H1 (cell line): Measurements from ENCODE around the gene COL5A1.

Source experiments
- CREB1 ChIP-seq: IDR thresholded peaks from 2 replicates; pipeline ENCODE4 v1.6.1; 2012; ENCODE audit warnings: inconsistent platforms
- CTCF ChIP-seq, 3 experiments: IDR thresholded peaks; 1 replicate in 2 of 3; 2 replicates in 1 of 3; pipeline versions ENCODE4 v1.5.1 to v1.6.1; 2011; ENCODE audit warnings: low read length in 3 of 3, mild to moderate bottlenecking in 3 of 3, inconsistent platforms in 2 of 3, low read depth in 1 of 3, moderate library complexity in 1 of 3; ENCODE audit not compliant: insufficient read depth in 1 of 3; ENCODE audit errors: control extremely low read depth in 1 of 3
- EZH2 ChIP-seq: fragments of 200-600 bp; sonication (generic); IDR thresholded peaks from 2 replicates; pipeline ENCODE4 v1.7.1; 2012; ENCODE audit warnings: low read depth, mild to moderate bottlenecking, moderate library complexity, low read length, inconsistent platforms; ENCODE audit not compliant: severe bottlenecking
- RNF2 ChIP-seq: fragments of 200-900, 300-1000 bp; sonication (generic); IDR thresholded peaks from 2 replicates; pipeline ENCODE4 v1.7.1; 2016; ENCODE audit warnings: borderline replicate concordance, low read depth, mild to moderate bottlenecking, antibody characterized with exemption, low read length; ENCODE audit not compliant: poor library complexity, severe bottlenecking; ENCODE audit errors: missing control alignments
- SP2 ChIP-seq: IDR thresholded peaks from 2 replicates; pipeline ENCODE4 v1.6.1; 2012; ENCODE audit warnings: mild to moderate bottlenecking, low read length, inconsistent platforms
- SUZ12 ChIP-seq: fragments of 200-600 bp; sonication (generic); IDR thresholded peaks from 2 replicates; pipeline ENCODE4 v1.6.1; 2012; ENCODE audit warnings: mild to moderate bottlenecking, inconsistent platforms, low read length, moderate library complexity, mixed read lengths
- TAF1 ChIP-seq: IDR thresholded peaks from 2 replicates; pipeline ENCODE4 v1.6.1; 2011; ENCODE audit warnings: mild to moderate bottlenecking, low read depth, low read length
- TCF12 ChIP-seq: IDR thresholded peaks from 2 replicates; pipeline ENCODE4 v1.6.1; 2011; ENCODE audit warnings: low read depth, mild to moderate bottlenecking, low read length
- TF ChIP-seq, protein P1 (sequence below): IDR thresholded peaks from 2 replicates; pipeline ENCODE4 v1.6.1; 2012; ENCODE audit warnings: low read length, inconsistent platforms
- TF ChIP-seq, protein P2 (sequence below): IDR thresholded peaks from 2 replicates; pipeline ENCODE4 v1.6.1; 2011; ENCODE audit warnings: low read length, improper control_type of control experiment

- TF ChIP-seq TAF1, result no peak
- TF ChIP-seq CTCF (IDR thresholded peaks at IDR 0.05; ENCODE audit: control extremely low read depth in 1 of 3, insufficient read depth in 1 of 3, low read depth in 1 of 3, low read length in 3 of 3), result no peak
- TF ChIP-seq CREB1, result no peak
- TF ChIP-seq SUZ12, result no peak
- TF ChIP-seq TCF12, result no peak
- TF ChIP-seq, protein P1, sequence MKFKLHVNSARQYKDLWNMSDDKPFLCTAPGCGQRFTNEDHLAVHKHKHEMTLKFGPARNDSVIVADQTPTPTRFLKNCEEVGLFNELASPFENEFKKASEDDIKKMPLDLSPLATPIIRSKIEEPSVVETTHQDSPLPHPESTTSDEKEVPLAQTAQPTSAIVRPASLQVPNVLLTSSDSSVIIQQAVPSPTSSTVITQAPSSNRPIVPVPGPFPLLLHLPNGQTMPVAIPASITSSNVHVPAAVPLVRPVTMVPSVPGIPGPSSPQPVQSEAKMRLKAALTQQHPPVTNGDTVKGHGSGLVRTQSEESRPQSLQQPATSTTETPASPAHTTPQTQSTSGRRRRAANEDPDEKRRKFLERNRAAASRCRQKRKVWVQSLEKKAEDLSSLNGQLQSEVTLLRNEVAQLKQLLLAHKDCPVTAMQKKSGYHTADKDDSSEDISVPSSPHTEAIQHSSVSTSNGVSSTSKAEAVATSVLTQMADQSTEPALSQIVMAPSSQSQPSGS, result no peak
- no peak for TF ChIP-seq EZH2
- TF ChIP-seq RNF2, result no peak
- no peak for TF ChIP-seq SP2
- TF ChIP-seq, protein P2, sequence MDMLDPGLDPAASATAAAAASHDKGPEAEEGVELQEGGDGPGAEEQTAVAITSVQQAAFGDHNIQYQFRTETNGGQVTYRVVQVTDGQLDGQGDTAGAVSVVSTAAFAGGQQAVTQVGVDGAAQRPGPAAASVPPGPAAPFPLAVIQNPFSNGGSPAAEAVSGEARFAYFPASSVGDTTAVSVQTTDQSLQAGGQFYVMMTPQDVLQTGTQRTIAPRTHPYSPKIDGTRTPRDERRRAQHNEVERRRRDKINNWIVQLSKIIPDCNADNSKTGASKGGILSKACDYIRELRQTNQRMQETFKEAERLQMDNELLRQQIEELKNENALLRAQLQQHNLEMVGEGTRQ, result no peak
Measured at GRCh38 chr9:134841180-134841904, 199.7 kb downstream of the COL5A1 start.
